Neural progenitor cell (in vitro differentiated cells): ENCODE results near the gene ASB8. TPM values are rescaled to one million over a fixed set of nuclear protein-coding genes. Genes with fewer than 3 reads are reported as not detected.

ENCODE experiments used
- DNase-seq: peaks from one replicate; pipeline ENCODE4 v3.0.0-alpha.2; 2016; ENCODE audit warnings: low spot score
- H2AFZ ChIP-seq: fragments of 200-600 bp; sonication (generic); replicated peaks from 2 replicates; pipeline ENCODE4 v1.6.1; 2016; ENCODE audit warnings: antibody characterized with exemption
- H3F3A ChIP-seq: fragments of 200-600 bp; sonication (generic); 2 replicates; pipeline ENCODE4 v1.6.1; 2016; ENCODE audit warnings: antibody characterized with exemption, low read depth
- H3K27ac ChIP-seq: fragments of 200-600 bp; sonication (generic); 2 replicates; pipeline ENCODE4 v1.5.1; 2016; ENCODE audit warnings: mild to moderate bottlenecking
- H3K27me3 ChIP-seq: fragments of 200-600 bp; sonication (generic); 2 replicates; pipeline ENCODE4 v1.6.1; 2016; ENCODE audit warnings: mild to moderate bottlenecking, moderate library complexity
- H3K36me3 ChIP-seq: fragments of 200-600 bp; sonication (generic); 2 replicates; pipeline ENCODE4 v1.5.1; 2016
- H3K4me1 ChIP-seq: fragments of 200-600 bp; sonication (generic); 2 replicates; pipeline ENCODE4 v1.6.1; 2016; ENCODE audit warnings: mixed run types
- H3K4me2 ChIP-seq: fragments of 200-600 bp; sonication (generic); 2 replicates; pipeline ENCODE4 v1.6.1; 2016
- H3K4me3 ChIP-seq: fragments of 200-600 bp; sonication (generic); 2 replicates; pipeline ENCODE4 v1.5.1; 2016
- H3K79me2 ChIP-seq: fragments of 200-600 bp; sonication (generic); 2 replicates; pipeline ENCODE4 v1.6.1; 2016; ENCODE audit warnings: low read depth
- H3K9ac ChIP-seq: fragments of 200-600 bp; sonication (generic); 2 replicates; pipeline ENCODE4 v1.6.1; 2016
- H3K9me3 ChIP-seq: fragments of 200-600 bp; sonication (generic); 2 replicates; pipeline ENCODE4 v1.5.1; 2016; ENCODE audit warnings: low read depth
- H4K20me1 ChIP-seq: fragments of 200-600 bp; sonication (generic); 2 replicates; pipeline ENCODE4 v1.6.1; 2016; ENCODE audit warnings: low read depth
- H3K27ac Mint-ChIP-seq: 3 replicates; pipeline ENCODE4 v1.8.0; 2021; ENCODE audit warnings: mixed read lengths
- H3K27me3 Mint-ChIP-seq: 2 replicates; pipeline ENCODE4 v1.8.0; 2022; ENCODE audit warnings: low read depth, mild to moderate bottlenecking, inconsistent platforms, moderate library complexity, mixed read lengths; ENCODE audit not compliant: insufficient read depth
- H3K36me3 Mint-ChIP-seq: 3 replicates; pipeline ENCODE4 v1.8.0; 2021; ENCODE audit warnings: mixed read lengths
- H3K4me1 Mint-ChIP-seq: 3 replicates; pipeline ENCODE4 v1.8.0; 2021; ENCODE audit warnings: mixed read lengths
- H3K4me3 Mint-ChIP-seq: 3 replicates; pipeline ENCODE4 v1.8.0; 2021; ENCODE audit warnings: mild to moderate bottlenecking, moderate library complexity, mixed read lengths
- H3K9me3 Mint-ChIP-seq: 3 replicates; pipeline ENCODE4 v1.8.0; 2020; ENCODE audit warnings: mixed read lengths
- CTCF ChIP-seq: fragments of 200-600 bp; sonication (generic); IDR thresholded peaks from 2 replicates; pipeline ENCODE4 v1.5.1; 2017; ENCODE audit warnings: antibody characterized with exemption, mild to moderate bottlenecking
- EZH2 ChIP-seq: fragments of 200-600 bp; sonication (generic); IDR thresholded peaks from 2 replicates; pipeline ENCODE4 v1.6.1; 2017; ENCODE audit warnings: antibody characterized with exemption, mild to moderate bottlenecking, moderate library complexity
- EZH2phosphoT487 ChIP-seq: fragments of 200-600 bp; sonication (generic); IDR thresholded peaks from 2 replicates; pipeline ENCODE4 v1.6.1; 2017; ENCODE audit warnings: antibody characterized with exemption
- total RNA-seq: library from RNA; depleted of rRNA; stranded (reverse); fragments of >200 nt; gene quantifications from 2 replicates; pipeline ENCODE4 v1.2.3, GENCODE V29; 2015; ENCODE audit warnings: low replicate concordance

Gene ASB8
- total RNA-seq, 1 donor from 2014 or later, result 4.2 TPM

GRCh38 chr12:48132826-48133225 is 24.5 kb downstream of the ASB8 start:
- Mint-ChIP-seq H3K4me1 (no peaks in the 10 kb centered on the region), H3K9me3 (no peaks in the 10 kb centered on the region), H3K27me3 (no peaks in the 10 kb centered on the region), H3K27ac (no peak overlapping the region), H3K4me3 (no peak overlapping the region), H3K36me3 (peaks cover 43% of the 10 kb centered on the region)
- no peak overlapping the region for H3K9ac ChIP-seq
- H3K9me3 ChIP-seq, result no peaks in the 10 kb centered on the region
- no peak overlapping the region for H2AFZ ChIP-seq
- H3K36me3 ChIP-seq, result peaks cover 4% of the 10 kb centered on the region
- peaks cover 15% of the 10 kb centered on the region for H4K20me1 ChIP-seq
- H3K4me1 ChIP-seq, result no peaks in the 10 kb centered on the region
- H3K27me3 ChIP-seq, result no peaks in the 10 kb centered on the region
- no peaks in the 10 kb centered on the region for H3K79me2 ChIP-seq
- H3K4me3 ChIP-seq, result no peak overlapping the region
- TF ChIP-seq CTCF, result no peak
- no peak for TF ChIP-seq EZH2
- TF ChIP-seq EZH2phosphoT487, result no peak
- no peaks in the 10 kb centered on the region for H3F3A ChIP-seq
- no peak overlapping the region for H3K27ac ChIP-seq
- no peak for DNase-seq
- no peak overlapping the region for H3K4me2 ChIP-seq

- H2AFZ ChIP-seq, result no peak overlapping the region
- Mint-ChIP-seq H3K36me3 (peaks cover 52% of the 10 kb centered on the region), H3K27ac (no peak overlapping the region), H3K9me3 (no peaks in the 10 kb centered on the region), H3K4me1 (no peaks in the 10 kb centered on the region), H3K27me3 (no peaks in the 10 kb centered on the region), H3K4me3 (no peak overlapping the region)
- H3K4me3 ChIP-seq, result no peak overlapping the region
- no peaks in the 10 kb centered on the region for H3K9me3 ChIP-seq
- no peak overlapping the region for H3K9ac ChIP-seq
- peaks cover 1% of the 10 kb centered on the region for H3K79me2 ChIP-seq
- no peaks in the 10 kb centered on the region for H3K4me1 ChIP-seq
- H3K36me3 ChIP-seq, result peaks cover 4% of the 10 kb centered on the region
- DNase-seq, result no peak
- peaks cover 17% of the 10 kb centered on the region for H4K20me1 ChIP-seq
- no peak overlapping the region for H3K27ac ChIP-seq
- no peak for TF ChIP-seq EZH2phosphoT487
- H3F3A ChIP-seq, result no peaks in the 10 kb centered on the region
- H3K4me2 ChIP-seq, result no peak overlapping the region
- H3K27me3 ChIP-seq, result no peaks in the 10 kb centered on the region
Observed at GRCh38 chr12:48131517-48131916, 25.8 kb downstream of the ASB8 start.

GRCh38 chr12:48129376-48129775 is 27.9 kb downstream of the ASB8 start:
- Mint-ChIP-seq H3K27me3 (no peaks in the 10 kb centered on the region), H3K36me3 (peaks cover 58% of the 10 kb centered on the region), H3K4me1 (no peaks in the 10 kb centered on the region), H3K27ac (no peak overlapping the region), H3K9me3 (no peaks in the 10 kb centered on the region), H3K4me3 (no peak overlapping the region)
- Histone ChIP-seq H3K79me2 (peaks cover 11% of the 10 kb centered on the region), H3K4me1 (no peaks in the 10 kb centered on the region), H3K4me3 (no peak overlapping the region), H3F3A (no peaks in the 10 kb centered on the region), H3K27me3 (no peaks in the 10 kb centered on the region), H3K9ac (no peak overlapping the region), H3K9me3 (no peaks in the 10 kb centered on the region), H3K36me3 (no peaks in the 10 kb centered on the region), H3K27ac (no peak overlapping the region), H3K4me2 (no peak overlapping the region), H4K20me1 (peaks cover 24% of the 10 kb centered on the region), H2AFZ (no peak overlapping the region)
- no peak for TF ChIP-seq CTCF
- TF ChIP-seq EZH2phosphoT487, result no peak
- TF ChIP-seq EZH2, result no peak
- no peak for DNase-seq

- H3K4me3 ChIP-seq, result no peak overlapping the region
- TF ChIP-seq EZH2, result no peak
- no peak for TF ChIP-seq EZH2phosphoT487
- Mint-ChIP-seq H3K27ac (no peak overlapping the region), H3K4me3 (no peak overlapping the region), H3K9me3 (no peaks in the 10 kb centered on the region), H3K36me3 (peaks cover 57% of the 10 kb centered on the region), H3K4me1 (no peaks in the 10 kb centered on the region), H3K27me3 (no peaks in the 10 kb centered on the region)
- no peaks in the 10 kb centered on the region for H3K9me3 ChIP-seq
- H2AFZ ChIP-seq, result no peak overlapping the region
- no peaks in the 10 kb centered on the region for H3K4me1 ChIP-seq
- no peaks in the 10 kb centered on the region for H3K27me3 ChIP-seq
- peaks cover 13% of the 10 kb centered on the region for H3K79me2 ChIP-seq
- peaks cover 2% of the 10 kb centered on the region for H3K36me3 ChIP-seq
- no peak overlapping the region for H3K9ac ChIP-seq
- H4K20me1 ChIP-seq, result peaks cover 24% of the 10 kb centered on the region
- H3K27ac ChIP-seq, result no peak overlapping the region
- no peak overlapping the region for H3K4me2 ChIP-seq
- DNase-seq, result no peak
- no peaks in the 10 kb centered on the region for H3F3A ChIP-seq
Observed at GRCh38 chr12:48128800-48129199, 28.5 kb downstream of the ASB8 start.
